ENCODE data around the gene FAM227B. TPM values are rescaled to one million over a fixed set of nuclear protein-coding genes. Genes with fewer than 3 reads are reported as not detected.

The FAM227B gene
- total RNA-seq, 1 donor from 2014 or later, result 5.1 TPM

- Histone ChIP-seq H3K4me1 (no peaks in the 10 kb centered on the region), H3K9me3 (no peaks in the 10 kb centered on the region), H3K27ac (no peak overlapping the region), H3K27me3 (ENCODE audit: low read depth) (no peaks in the 10 kb centered on the region), H3K4me3 (peak overlapping the region; percentile 47), H3K36me3 (no peaks in the 10 kb centered on the region)
- TF ChIP-seq CTCF (IDR thresholded peaks at IDR 0.05), result no peak
- intact Hi-C loops (cut with DNase I), result loop anchor here (5.0 kb wide), 2 partner anchors 188 to 563 kb away; no protein-coding TSS in a partner anchor
- no peak for DNase-seq
- no peak for ATAC-seq
Measured at GRCh38 chr15:49424954-49425353, 195.7 kb downstream of the FAM227B start.

- DNase-seq (no peak), ATAC-seq (no peak)
- no peaks in the 10 kb centered on the region for H3K27me3 ChIP-seq (ENCODE audit: low read depth)
- intact Hi-C loops (cut with DNase I), result loop anchor here (5.0 kb wide), 2 partner anchors 187 to 562 kb away; no protein-coding TSS in a partner anchor
- no peak for TF ChIP-seq CTCF (IDR thresholded peaks at IDR 0.05)
- H3K36me3 ChIP-seq, result no peaks in the 10 kb centered on the region
- peak overlapping the region; percentile 43 for H3K27ac ChIP-seq
- H3K4me3 ChIP-seq, result peak overlapping the region; percentile 47
- no peaks in the 10 kb centered on the region for H3K4me1 ChIP-seq
- H3K9me3 ChIP-seq, result no peaks in the 10 kb centered on the region
Measured at GRCh38 chr15:49423901-49424550, 196.6 kb downstream of the FAM227B start.

- H3K27me3 ChIP-seq (ENCODE audit: low read depth), result no peaks in the 10 kb centered on the region
- peak; percentile 41 to 66 for ATAC-seq
- intact Hi-C loops (cut with DNase I), result loop anchor here (5.0 kb wide), 2 partner anchors 186 to 561 kb away; no protein-coding TSS in a partner anchor
- no peaks in the 10 kb centered on the region for H3K36me3 ChIP-seq
- H3K27ac ChIP-seq, result peak within 1 kb of the TSS; percentile 43
- no peaks in the 10 kb centered on the region for H3K9me3 ChIP-seq
- H3K4me3 ChIP-seq, result peak within 1 kb of the TSS; percentile 47
- no peaks in the 10 kb centered on the region for H3K4me1 ChIP-seq
- DNase-seq, result no peak
- TF ChIP-seq CTCF (IDR thresholded peaks at IDR 0.05), result no peak
Measured at GRCh38 chr15:49423021-49423420, 197.6 kb downstream of the FAM227B start, which contains the start of gene FGF7. TSS of gene FGF7 (plus strand) at chr15:49423242. CDS start at chr15:49424298, 1,056 bp downstream.

GRCh38 chr15:49421991-49422390 lies 198.6 kb downstream of the FAM227B start:
- peak overlapping the region; percentile 47 for H3K4me3 ChIP-seq
- peak; percentile 82 for TF ChIP-seq CTCF (IDR thresholded peaks at IDR 0.05)
- no peaks in the 10 kb centered on the region for H3K36me3 ChIP-seq
- intact Hi-C loops (cut with DNase I), result loop anchor here (5.0 kb wide), 2 partner anchors 185 to 560 kb away; no protein-coding TSS in a partner anchor
- H3K27ac ChIP-seq, result peak overlapping the region; percentile 12
- no peaks in the 10 kb centered on the region for H3K27me3 ChIP-seq (ENCODE audit: low read depth)
- DNase-seq, result peak; percentile 64
- no peaks in the 10 kb centered on the region for H3K4me1 ChIP-seq
- no peaks in the 10 kb centered on the region for H3K9me3 ChIP-seq
- peak; percentile 85 to 89 for ATAC-seq

GRCh38 chr15:49418811-49419210 lies 201.8 kb downstream of the FAM227B start:
- H3K27me3 ChIP-seq (ENCODE audit: low read depth), result no peaks in the 10 kb centered on the region
- ATAC-seq (no peak), DNase-seq (no peak)
- no peaks in the 10 kb centered on the region for H3K4me1 ChIP-seq
- TF ChIP-seq CTCF (IDR thresholded peaks at IDR 0.05), result no peak
- no peaks in the 10 kb centered on the region for H3K36me3 ChIP-seq
- H3K27ac ChIP-seq, result no peak overlapping the region
- intact Hi-C loops (cut with DNase I), result no loop called here
- no peak overlapping the region for H3K4me3 ChIP-seq
- H3K9me3 ChIP-seq, result no peaks in the 10 kb centered on the region
